Measurements from ENCODE around the gene TRIM16. TPM values are rescaled to one million over a fixed set of nuclear protein-coding genes. Genes with fewer than 3 reads are reported as not detected.

Gene TRIM16
- total RNA-seq, 1 experiment from 2014 or later: 243 TPM

GRCh38 chr17:15659663-15660062 is 24.4 kb downstream of the TRIM16 start:
- TF ChIP-seq, protein P1, sequence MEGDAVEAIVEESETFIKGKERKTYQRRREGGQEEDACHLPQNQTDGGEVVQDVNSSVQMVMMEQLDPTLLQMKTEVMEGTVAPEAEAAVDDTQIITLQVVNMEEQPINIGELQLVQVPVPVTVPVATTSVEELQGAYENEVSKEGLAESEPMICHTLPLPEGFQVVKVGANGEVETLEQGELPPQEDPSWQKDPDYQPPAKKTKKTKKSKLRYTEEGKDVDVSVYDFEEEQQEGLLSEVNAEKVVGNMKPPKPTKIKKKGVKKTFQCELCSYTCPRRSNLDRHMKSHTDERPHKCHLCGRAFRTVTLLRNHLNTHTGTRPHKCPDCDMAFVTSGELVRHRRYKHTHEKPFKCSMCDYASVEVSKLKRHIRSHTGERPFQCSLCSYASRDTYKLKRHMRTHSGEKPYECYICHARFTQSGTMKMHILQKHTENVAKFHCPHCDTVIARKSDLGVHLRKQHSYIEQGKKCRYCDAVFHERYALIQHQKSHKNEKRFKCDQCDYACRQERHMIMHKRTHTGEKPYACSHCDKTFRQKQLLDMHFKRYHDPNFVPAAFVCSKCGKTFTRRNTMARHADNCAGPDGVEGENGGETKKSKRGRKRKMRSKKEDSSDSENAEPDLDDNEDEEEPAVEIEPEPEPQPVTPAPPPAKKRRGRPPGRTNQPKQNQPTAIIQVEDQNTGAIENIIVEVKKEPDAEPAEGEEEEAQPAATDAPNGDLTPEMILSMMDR (conservative IDR thresholded peaks at IDR 0.05): no peak
- TF ChIP-seq EZH2 (IDR thresholded peaks at IDR 0.05; ENCODE audit: low read depth): no peak
- H3K4me2 ChIP-seq: peak overlapping the region; percentile 75
- H3K4me1 ChIP-seq (replicated peaks; ENCODE audit: insufficient read depth): peaks cover 55% of the 10 kb centered on the region
- H3K4me3 ChIP-seq: no peak overlapping the region; the same call in 1 of the 2 replicates
- POLR2A ChIA-PET (ENCODE audit: unreplicated experiment): interaction anchor here (0.5 to 2.1 kb wide), 8 partner anchors 8 to 817 kb away, joined by 3 to 23 read pairs (median 8); partner anchors contain the start of genes ZNF286A and ZSWIM7
- H3K36me3 ChIP-seq (ENCODE audit: low read depth): peaks cover 9% of the 10 kb centered on the region; the same call in 1 of the 2 replicates
- H3K9me3 ChIP-seq (ENCODE audit: insufficient read depth, low read depth): no peaks in the 10 kb centered on the region
- H3K9me2 ChIP-seq (ENCODE audit: insufficient read depth): no peaks in the 10 kb centered on the region
- H3K27ac ChIP-seq: peak overlapping the region; percentile 98
- H4K20me1 ChIP-seq (ENCODE audit: insufficient read depth): no peaks in the 10 kb centered on the region
- no peaks in the 10 kb centered on the region for H3K27me3 ChIP-seq (ENCODE audit: insufficient read depth, low read depth)
- no peak overlapping the region for H2AFZ ChIP-seq
- BruUV-seq (replicated peaks): no TSS peak
- CTCF ChIA-PET: no interaction called here
- intact Hi-C loops (cut with micrococcal nuclease; ENCODE audit: unreplicated experiment): loop anchor here (1.0 to 10.0 kb wide), 6 partner anchors 8 to 628 kb away; partner anchors contain the start of genes PMP22 and ZNF286A
- H3K79me2 ChIP-seq (ENCODE audit: low read depth): no peaks in the 10 kb centered on the region
- peaks cover 55% of the 10 kb centered on the region for H3F3A ChIP-seq (ENCODE audit: insufficient read depth, low read depth)
- peak; percentile 96 to 97 for DNase-seq

DNA sequence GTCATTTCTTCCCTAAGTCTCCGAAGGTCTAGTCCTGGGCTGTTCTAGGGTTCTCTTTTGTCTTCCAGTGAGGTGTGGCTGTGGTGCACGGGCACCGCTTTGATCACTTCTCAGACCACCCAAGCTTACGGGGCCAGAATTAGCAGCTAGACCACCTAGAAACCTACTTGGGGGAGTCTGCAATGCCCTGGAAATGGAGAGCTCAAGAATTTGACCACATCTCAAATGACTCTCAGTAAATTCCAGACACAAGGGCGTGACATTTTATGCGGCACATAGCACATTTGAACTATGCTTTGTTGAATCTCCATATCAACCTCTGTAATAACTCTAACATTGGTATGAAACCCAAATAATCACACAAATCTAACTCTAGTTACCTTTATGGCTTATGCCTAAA is 24.9 kb downstream of the TRIM16 start:
- H2AFZ ChIP-seq: no peak overlapping the region
- H3K4me2 ChIP-seq: peak overlapping the region; percentile 75
- TF ChIP-seq, protein P1 (conservative IDR thresholded peaks at IDR 0.05): no peak
- TF ChIP-seq EZH2 (IDR thresholded peaks at IDR 0.05; ENCODE audit: low read depth): no peak
- intact Hi-C loops (cut with micrococcal nuclease; ENCODE audit: unreplicated experiment): loop anchor here (1.0 to 10.0 kb wide), 6 partner anchors 8 to 628 kb away; partner anchors contain the start of genes PMP22 and ZNF286A
- no peaks in the 10 kb centered on the region for H3K27me3 ChIP-seq (ENCODE audit: insufficient read depth, low read depth)
- H3K4me1 ChIP-seq (replicated peaks; ENCODE audit: insufficient read depth): peaks cover 59% of the 10 kb centered on the region
- H3K9me2 ChIP-seq (ENCODE audit: insufficient read depth): no peaks in the 10 kb centered on the region
- peak overlapping the region; percentile 98 for H3K27ac ChIP-seq
- ChIA-PET CTCF (no interaction called here), POLR2A (ENCODE audit: unreplicated experiment) (interaction anchor here (0.5 to 2.1 kb wide), 9 partner anchors 8 to 818 kb away, joined by 3 to 23 read pairs (median 5); partner anchors contain the start of genes ZNF286A and ZSWIM7)
- no peaks in the 10 kb centered on the region for H3K9me3 ChIP-seq (ENCODE audit: insufficient read depth, low read depth)
- BruUV-seq (replicated peaks): no TSS peak
- H4K20me1 ChIP-seq (ENCODE audit: insufficient read depth): no peaks in the 10 kb centered on the region
- no peak overlapping the region; the same call in 1 of the 2 replicates for H3K4me3 ChIP-seq
- DNase-seq: peak; percentile 45 to 58
- peaks cover 57% of the 10 kb centered on the region for H3F3A ChIP-seq (ENCODE audit: insufficient read depth, low read depth)
- peaks cover 9% of the 10 kb centered on the region; the same call in 1 of the 2 replicates for H3K36me3 ChIP-seq (ENCODE audit: low read depth)
- no peaks in the 10 kb centered on the region for H3K79me2 ChIP-seq (ENCODE audit: low read depth)

DNA sequence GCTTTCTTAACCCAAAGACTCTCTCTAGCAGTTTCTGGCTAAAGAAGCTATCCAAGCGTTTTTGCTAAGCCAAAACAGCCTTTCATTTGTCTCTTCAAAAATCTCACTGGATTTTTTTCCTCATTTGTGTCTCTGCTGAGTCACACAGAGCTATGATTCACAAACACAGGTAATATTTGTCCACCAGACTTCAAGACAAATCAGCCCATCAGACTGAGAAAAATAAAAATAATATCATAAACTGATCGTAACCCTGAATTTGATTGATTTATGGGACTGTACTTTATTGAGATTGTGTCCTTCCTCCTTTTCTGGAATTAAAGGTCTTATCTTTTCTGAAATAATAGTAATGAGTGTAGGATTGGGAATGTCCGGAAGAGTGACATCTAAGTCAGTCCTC is 25.8 kb downstream of the TRIM16 start:
- intact Hi-C loops (cut with micrococcal nuclease; ENCODE audit: unreplicated experiment): loop anchor here (2.0 to 10.0 kb wide), 5 partner anchors 39 to 629 kb away; partner anchors contain the start of genes PMP22 and ZNF286A
- peak overlapping the region; percentile 98 for H3K27ac ChIP-seq
- ChIA-PET CTCF (no interaction called here), POLR2A (ENCODE audit: unreplicated experiment) (interaction anchor here (0.5 to 2.1 kb wide), 3 partner anchors 10 to 337 kb away, joined by 4 to 23 read pairs (median 15); no protein-coding TSS in a partner anchor)
- no peaks in the 10 kb centered on the region for H4K20me1 ChIP-seq (ENCODE audit: insufficient read depth)
- TF ChIP-seq EZH2 (IDR thresholded peaks at IDR 0.05; ENCODE audit: low read depth): no peak
- TF ChIP-seq, protein P1 (conservative IDR thresholded peaks at IDR 0.05): no peak
- peaks cover 4% of the 10 kb centered on the region; the same call in 1 of the 2 replicates for H3K9me3 ChIP-seq (ENCODE audit: insufficient read depth, low read depth)
- H3K9me2 ChIP-seq (ENCODE audit: insufficient read depth): no peaks in the 10 kb centered on the region
- H3F3A ChIP-seq (ENCODE audit: insufficient read depth, low read depth): peaks cover 59% of the 10 kb centered on the region
- H3K4me1 ChIP-seq (replicated peaks; ENCODE audit: insufficient read depth): peaks cover 63% of the 10 kb centered on the region
- peak overlapping the region; percentile 26; the same call in 1 of the 2 replicates for H3K4me3 ChIP-seq
- H3K4me2 ChIP-seq: peak overlapping the region; percentile 75
- peak in 1 of 2 experiments; percentile 79 for DNase-seq
- H2AFZ ChIP-seq: no peak overlapping the region
- no peaks in the 10 kb centered on the region for H3K27me3 ChIP-seq (ENCODE audit: insufficient read depth, low read depth)
- BruUV-seq (replicated peaks): TSS peak; percentile 46
- no peaks in the 10 kb centered on the region for H3K79me2 ChIP-seq (ENCODE audit: low read depth)
- H3K36me3 ChIP-seq (ENCODE audit: low read depth): peaks cover 10% of the 10 kb centered on the region; the same call in 1 of the 2 replicates

Data from PC-9 (cell line).